GM18508 (cell line): ENCODE measurements around the gene SMARCAL1.

Source experiments
- ATAC-seq: cut with Tn5 transposase; IDR thresholded peaks from one replicate; pipeline ENCODE4 v1.9.1; 2021; ENCODE audit warnings: moderate number of reproducible peaks; ENCODE audit not compliant: insufficient read depth, unreplicated experiment

Gene SMARCAL1

GRCh38 chr2:216425008-216425787 lies 12.9 kb downstream of the SMARCAL1 start:
- ATAC-seq, result no peak

GRCh38 chr2:216426166-216426777 lies 14.0 kb downstream of the SMARCAL1 start:
- no peak for ATAC-seq

- no peak for ATAC-seq
These were observed 14.7 kb downstream of the SMARCAL1 start for GRCh38 chr2:216426938-216427337.

- ATAC-seq, result no peak
These were observed 16.5 kb downstream of the SMARCAL1 start for GRCh38 chr2:216428618-216429350.

GRCh38 chr2:216429428-216429827 lies 17.1 kb downstream of the SMARCAL1 start:
- no peak for ATAC-seq

- no peak for ATAC-seq
These were observed 18.7 kb downstream of the SMARCAL1 start for GRCh38 chr2:216430811-216431530.

- ATAC-seq, result no peak
These were observed 19.2 kb downstream of the SMARCAL1 start for GRCh38 chr2:216431531-216431856.

- no peak for ATAC-seq
These were observed 24.1 kb downstream of the SMARCAL1 start for GRCh38 chr2:216436383-216436782.

- no peak for ATAC-seq
These were observed 29.2 kb downstream of the SMARCAL1 start for GRCh38 chr2:216441308-216442010.

GRCh38 chr2:216445501-216445900 lies 33.2 kb downstream of the SMARCAL1 start:
- no peak for ATAC-seq

GRCh38 chr2:216446343-216446742 lies 34.1 kb downstream of the SMARCAL1 start:
- no peak for ATAC-seq

GRCh38 chr2:216447293-216447692 lies 35.0 kb downstream of the SMARCAL1 start:
- ATAC-seq, result no peak

- no peak for ATAC-seq
These were observed 36.5 kb downstream of the SMARCAL1 start for GRCh38 chr2:216448829-216449228.

- no peak for ATAC-seq
These were observed 38.1 kb downstream of the SMARCAL1 start for GRCh38 chr2:216450346-216450745.

- no peak for ATAC-seq
These were observed 38.5 kb downstream of the SMARCAL1 start for GRCh38 chr2:216450784-216451183.

GRCh38 chr2:216453955-216454614 lies 41.8 kb downstream of the SMARCAL1 start:
- no peak for ATAC-seq

GRCh38 chr2:216463148-216463547 lies 50.9 kb downstream of the SMARCAL1 start:
- ATAC-seq, result no peak

GRCh38 chr2:216464104-216464720 lies 51.9 kb downstream of the SMARCAL1 start:
- no peak for ATAC-seq

GRCh38 chr2:216465579-216466195 lies 53.4 kb downstream of the SMARCAL1 start:
- no peak for ATAC-seq
